ENCODE data around the gene C14orf180. TPM values are rescaled to one million over a fixed set of nuclear protein-coding genes. Genes with fewer than 3 reads are reported as not detected.

Gene C14orf180
- total RNA-seq, 1 experiment from 2014 or later = not detected

GRCh38 chr14:104637546-104638003 is 58.0 kb downstream of the C14orf180 start:
- Histone ChIP-seq H3K36me3 (ENCODE audit: insufficient read depth, low read length, poor library complexity, severe bottlenecking) (no peaks in the 10 kb centered on the region), H3K27ac (ENCODE audit: low read depth, low read length, poor library complexity, severe bottlenecking) (no peak overlapping the region), H3K4me3 (ENCODE audit: low read depth, low read length, poor library complexity, severe bottlenecking) (no peak overlapping the region), H3K4me1 (ENCODE audit: insufficient read depth, low read length, poor library complexity, severe bottlenecking) (peaks cover 10% of the 10 kb centered on the region), H3K9me3 (ENCODE audit: low read depth, low read length, poor library complexity, severe bottlenecking) (no peaks in the 10 kb centered on the region), H3K27me3 (replicated peaks; ENCODE audit: insufficient read depth, low read depth, low read length, poor library complexity) (no peaks in the 10 kb centered on the region)
- ChIA-PET CTCF (interaction anchor here (0.6 kb wide), 1 partner anchor 413 kb away, joined by 3 read pairs; no protein-coding TSS in a partner anchor), POLR2A (ENCODE audit: low non-redundant PET) (no interaction called here)
- no peak for TF ChIP-seq EZH2 (IDR thresholded peaks at IDR 0.05; ENCODE audit: borderline replicate concordance, low read depth, low read length, poor library complexity, severe bottlenecking)
- TF ChIP-seq CTCF (conservative IDR thresholded peaks at IDR 0.05; ENCODE audit: low read depth, low read length) = no peak
- no TSS peak for BruUV-seq (replicated peaks)
- no peak for DNase-seq (ENCODE audit: low spot score)
- intact Hi-C loops (cut with micrococcal nuclease; ENCODE audit: unreplicated experiment) = no loop called here

GRCh38 chr14:104638190-104638589 is 58.6 kb downstream of the C14orf180 start:
- H3K27me3 ChIP-seq (replicated peaks; ENCODE audit: insufficient read depth, low read depth, low read length, poor library complexity) = no peaks in the 10 kb centered on the region
- POLR2A ChIA-PET (ENCODE audit: low non-redundant PET) = no interaction called here
- DNase-seq (ENCODE audit: low spot score) = no peak
- no peaks in the 10 kb centered on the region for H3K9me3 ChIP-seq (ENCODE audit: low read depth, low read length, poor library complexity, severe bottlenecking)
- CTCF ChIA-PET = no interaction called here
- H3K4me1 ChIP-seq (ENCODE audit: insufficient read depth, low read length, poor library complexity, severe bottlenecking) = peaks cover 10% of the 10 kb centered on the region
- BruUV-seq (replicated peaks) = no TSS peak
- no peaks in the 10 kb centered on the region for H3K36me3 ChIP-seq (ENCODE audit: insufficient read depth, low read length, poor library complexity, severe bottlenecking)
- H3K27ac ChIP-seq (ENCODE audit: low read depth, low read length, poor library complexity, severe bottlenecking) = no peak overlapping the region
- TF ChIP-seq CTCF (conservative IDR thresholded peaks at IDR 0.05; ENCODE audit: low read depth, low read length) (no peak), EZH2 (IDR thresholded peaks at IDR 0.05; ENCODE audit: borderline replicate concordance, low read depth, low read length, poor library complexity, severe bottlenecking) (no peak)
- intact Hi-C loops (cut with micrococcal nuclease; ENCODE audit: unreplicated experiment) = no loop called here
- H3K4me3 ChIP-seq (ENCODE audit: low read depth, low read length, poor library complexity, severe bottlenecking) = no peak overlapping the region

- BruUV-seq (replicated peaks) = no TSS peak
- CTCF ChIA-PET = no interaction called here
- Histone ChIP-seq H3K4me1 (ENCODE audit: insufficient read depth, low read length, poor library complexity, severe bottlenecking) (peaks cover 10% of the 10 kb centered on the region), H3K4me3 (ENCODE audit: low read depth, low read length, poor library complexity, severe bottlenecking) (no peak overlapping the region), H3K27ac (ENCODE audit: low read depth, low read length, poor library complexity, severe bottlenecking) (no peak overlapping the region), H3K27me3 (replicated peaks; ENCODE audit: insufficient read depth, low read depth, low read length, poor library complexity) (no peaks in the 10 kb centered on the region), H3K9me3 (ENCODE audit: low read depth, low read length, poor library complexity, severe bottlenecking) (no peaks in the 10 kb centered on the region), H3K36me3 (ENCODE audit: insufficient read depth, low read length, poor library complexity, severe bottlenecking) (no peaks in the 10 kb centered on the region)
- no peak for DNase-seq (ENCODE audit: low spot score)
- intact Hi-C loops (cut with micrococcal nuclease; ENCODE audit: unreplicated experiment) = no loop called here
- no peak for TF ChIP-seq EZH2 (IDR thresholded peaks at IDR 0.05; ENCODE audit: borderline replicate concordance, low read depth, low read length, poor library complexity, severe bottlenecking)
- no peak for TF ChIP-seq CTCF (conservative IDR thresholded peaks at IDR 0.05; ENCODE audit: low read depth, low read length)
- POLR2A ChIA-PET (ENCODE audit: low non-redundant PET) = no interaction called here
These were observed 59.4 kb downstream of the C14orf180 start for GRCh38 chr14:104638927-104639450.

All from A673 (cell line).